ENCODE measurements around the gene PDE4B. TPM values are rescaled to one million over a fixed set of nuclear protein-coding genes. Genes with fewer than 3 reads are reported as not detected.

The PDE4B gene
- total RNA-seq, 4 donors from 2014 or later: 3.7 to 16.6 (median 5.1) TPM

DNA sequence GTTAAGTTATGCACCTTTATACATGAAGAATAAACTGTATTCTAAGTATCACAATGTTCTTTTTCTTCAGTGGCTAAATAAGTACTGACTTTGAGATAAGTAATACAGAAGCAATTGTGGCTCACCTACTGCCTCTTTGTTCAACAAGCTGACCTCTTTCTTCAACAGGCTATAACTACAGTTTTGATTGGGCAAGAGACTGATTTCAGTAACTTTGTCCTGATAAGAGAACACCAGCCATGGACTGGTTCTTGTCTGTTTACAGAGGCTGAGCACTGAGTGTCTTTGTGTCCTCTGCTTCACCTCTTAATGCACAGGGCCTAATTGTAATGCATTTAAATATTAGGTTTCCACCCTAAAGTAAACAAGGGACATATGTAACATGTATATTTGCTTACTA lies 34.6 kb upstream of the PDE4B start:
- intact Hi-C loops (cut with DNase I): no loop called here

DNA sequence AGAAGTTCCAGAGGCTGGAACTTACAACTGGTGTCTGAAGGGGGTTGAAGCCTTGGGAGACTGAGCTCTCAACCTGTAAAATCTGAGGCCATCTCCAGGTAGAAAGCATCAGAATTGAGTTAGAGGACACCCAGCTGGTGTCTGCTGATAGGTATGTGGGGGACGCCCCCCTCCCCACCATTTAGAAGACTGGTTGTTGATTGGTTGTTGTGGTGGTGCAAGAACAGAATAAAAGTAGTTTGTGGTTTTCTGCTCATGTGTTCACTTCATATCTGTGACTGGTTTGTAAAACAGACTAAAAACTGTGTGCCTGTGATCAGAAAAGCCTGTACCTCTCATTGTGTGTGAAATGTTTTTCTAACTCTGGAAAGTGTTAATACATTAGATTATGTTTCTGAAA lies 33.2 kb upstream of the PDE4B start:
- H3K27ac ChIP-seq (replicated peaks in 1 of 4): no peak overlapping the region
- 83% methylated on average over 1 of the region's 1 CpG for WGBS
- H3K9me3 ChIP-seq: no peaks in the 10 kb centered on the region
- intact Hi-C loops (cut with DNase I): no loop called here
- no peaks in the 10 kb centered on the region for H3K36me3 ChIP-seq
- H3K27me3 ChIP-seq: no peaks in the 10 kb centered on the region
- no peak for TF ChIP-seq CTCF (IDR thresholded peaks at IDR 0.05)
- TF ChIP-seq POLR2AphosphoS5 (IDR thresholded peaks at IDR 0.05): no peak
- no peak for TF ChIP-seq POLR2A (IDR thresholded peaks at IDR 0.05; ENCODE audit: low read depth)
- TF ChIP-seq EP300 (IDR thresholded peaks at IDR 0.05): no peak
- H3K4me1 ChIP-seq: peaks cover 0 to 5% (median 0%) of the 10 kb centered on the region in 4 donors
- DNase-seq (ENCODE audit: extremely low spot score): no peak
- H3K4me3 ChIP-seq: no peak overlapping the region

More for the DNA sequence above, 34.6 kb upstream of the PDE4B start:
- Histone ChIP-seq H3K27me3 (no peaks in the 10 kb centered on the region), H3K4me3 (no peak overlapping the region), H3K4me1 (peaks cover 0 to 5% (median 0%) of the 10 kb centered on the region in 4 donors), H3K9me3 (no peaks in the 10 kb centered on the region), H3K36me3 (no peaks in the 10 kb centered on the region), H3K27ac (replicated peaks in 1 of 4) (no peak overlapping the region)
- no peak for DNase-seq (ENCODE audit: extremely low spot score)
- no peak for TF ChIP-seq EP300 (IDR thresholded peaks at IDR 0.05)
- no peak for TF ChIP-seq POLR2A (IDR thresholded peaks at IDR 0.05; ENCODE audit: low read depth)
- no peak for TF ChIP-seq POLR2AphosphoS5 (IDR thresholded peaks at IDR 0.05)
- no peak for TF ChIP-seq CTCF (IDR thresholded peaks at IDR 0.05)

- H3K4me3 ChIP-seq: no peak overlapping the region
- no peaks in the 10 kb centered on the region for H3K27me3 ChIP-seq
- intact Hi-C loops (cut with DNase I): no loop called here
- DNase-seq (ENCODE audit: extremely low spot score): no peak
- TF ChIP-seq CTCF (IDR thresholded peaks at IDR 0.05) (no peak), EP300 (IDR thresholded peaks at IDR 0.05) (no peak), POLR2A (IDR thresholded peaks at IDR 0.05; ENCODE audit: low read depth) (no peak), POLR2AphosphoS5 (IDR thresholded peaks at IDR 0.05) (no peak)
- no peaks in the 10 kb centered on the region for H3K36me3 ChIP-seq
- no peaks in the 10 kb centered on the region for H3K4me1 ChIP-seq
- no peak overlapping the region for H3K27ac ChIP-seq (replicated peaks in 1 of 4)
- 57% methylated on average over 8 of the region's 8 CpGs for WGBS
- H3K9me3 ChIP-seq: no peaks in the 10 kb centered on the region
Measured at GRCh38 chr1:65762081-65762862, 30.4 kb upstream of the PDE4B start.

- H3K27ac ChIP-seq (replicated peaks in 1 of 4): no peak overlapping the region
- H3K36me3 ChIP-seq: no peaks in the 10 kb centered on the region
- H3K9me3 ChIP-seq: no peaks in the 10 kb centered on the region
- no peak for TF ChIP-seq CTCF (IDR thresholded peaks at IDR 0.05)
- TF ChIP-seq POLR2A (IDR thresholded peaks at IDR 0.05; ENCODE audit: low read depth): no peak
- TF ChIP-seq POLR2AphosphoS5 (IDR thresholded peaks at IDR 0.05): no peak
- TF ChIP-seq EP300 (IDR thresholded peaks at IDR 0.05): no peak
- H3K27me3 ChIP-seq: no peaks in the 10 kb centered on the region
- intact Hi-C loops (cut with DNase I): no loop called here
- no peak for DNase-seq (ENCODE audit: extremely low spot score)
- no peaks in the 10 kb centered on the region for H3K4me1 ChIP-seq
- H3K4me3 ChIP-seq: no peak overlapping the region
Measured at GRCh38 chr1:65764052-65764451, 28.6 kb upstream of the PDE4B start.

DNA sequence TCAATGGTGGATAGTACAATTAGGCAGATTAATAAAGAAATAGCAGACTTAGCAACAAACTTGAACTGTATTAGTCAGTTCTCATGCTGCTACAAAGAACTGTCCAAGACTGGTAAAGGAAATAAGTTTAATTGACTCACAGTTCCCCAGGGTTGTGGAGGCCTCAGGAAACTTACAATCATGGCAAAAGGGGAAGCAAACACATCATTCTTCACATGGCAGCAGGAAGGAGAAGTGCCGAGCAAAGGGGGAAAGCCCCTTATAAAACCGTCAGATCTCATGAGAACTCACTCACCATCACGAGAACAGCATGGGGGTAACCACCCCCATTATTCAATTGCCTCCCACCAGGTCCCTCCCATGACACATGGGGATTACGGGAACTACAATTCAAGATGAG lies 27.1 kb upstream of the PDE4B start:
- no peaks in the 10 kb centered on the region for H3K36me3 ChIP-seq
- intact Hi-C loops (cut with DNase I): no loop called here
- no peak overlapping the region for H3K27ac ChIP-seq (replicated peaks in 1 of 4)
- H3K27me3 ChIP-seq: no peaks in the 10 kb centered on the region
- TF ChIP-seq CTCF (IDR thresholded peaks at IDR 0.05): no peak
- TF ChIP-seq POLR2A (IDR thresholded peaks at IDR 0.05; ENCODE audit: low read depth): no peak
- TF ChIP-seq EP300 (IDR thresholded peaks at IDR 0.05): no peak
- TF ChIP-seq POLR2AphosphoS5 (IDR thresholded peaks at IDR 0.05): no peak
- WGBS: 63% methylated on average over 4 of the region's 4 CpGs
- no peak overlapping the region for H3K4me3 ChIP-seq
- no peak for DNase-seq (ENCODE audit: extremely low spot score)
- H3K9me3 ChIP-seq: no peaks in the 10 kb centered on the region
- H3K4me1 ChIP-seq: no peaks in the 10 kb centered on the region

Measured in esophagus muscularis mucosa (tissue), 4 donors.